GM23338 (cell line): ENCODE results near the gene PRR13.

Experiments
- CTCF ChIP-seq, 2 experiments: fragments of 200-600 bp in 1 of 2; sonication (generic) in 1 of 2; conservative IDR thresholded peaks; 2 replicates each; pipeline versions ENCODE4 v1.5.1 to v1.6.1; 2016 to 2017; ENCODE audit warnings: antibody characterized with exemption in 2 of 2, low read depth in 2 of 2, mild to moderate bottlenecking in 2 of 2, moderate library complexity in 1 of 2
- EZH2 ChIP-seq: fragments of 200-600 bp; sonication (generic); IDR thresholded peaks from one replicate; pipeline ENCODE4 v1.8.0; 2017; ENCODE audit warnings: antibody characterized with exemption, mild to moderate bottlenecking, low read depth; ENCODE audit not compliant: unreplicated experiment
- EZH2phosphoT487 ChIP-seq: fragments of 200-600 bp; sonication (generic); IDR thresholded peaks from one replicate; pipeline ENCODE4 v1.8.1; 2018; ENCODE audit warnings: antibody characterized with exemption; ENCODE audit not compliant: unreplicated experiment
- JUNB ChIP-seq: IDR thresholded peaks from one replicate; pipeline ENCODE4 v1.6.1; 2016; ENCODE audit warnings: antibody characterized with exemption; ENCODE audit not compliant: unreplicated experiment
- POLR2AphosphoS5 ChIP-seq: IDR thresholded peaks from 2 replicates; pipeline ENCODE4 v1.6.1; 2016; ENCODE audit warnings: antibody characterized with exemption, low read depth
- REST ChIP-seq: IDR thresholded peaks from one replicate; pipeline ENCODE4 v1.6.1; 2018; ENCODE audit warnings: antibody characterized with exemption; ENCODE audit not compliant: unreplicated experiment

- no peak for TF ChIP-seq REST
- TF ChIP-seq CTCF (conservative IDR thresholded peaks at IDR 0.05; ENCODE audit: low read depth in 2 of 2), result no peak
- no peak for TF ChIP-seq POLR2AphosphoS5
- TF ChIP-seq EZH2, result no peak
- TF ChIP-seq EZH2phosphoT487, result no peak
- TF ChIP-seq JUNB, result no peak
Measured at GRCh38 chr12:53414756-53415417, 26.6 kb upstream of the PRR13 start.
